ENCODE results near the gene DDR1. TPM values are rescaled to one million over a fixed set of nuclear protein-coding genes. Genes with fewer than 3 reads are reported as not detected.
"Not testable (repeated sequence)": the region's sequence is repeated elsewhere in the genome, so short reads cannot be mapped to it uniquely, and the experiment has no call there.

Gene DDR1
- total and polyA plus RNA-seq, 8 donors, result 77.9 to 148 (median 90.0) TPM

- Histone ChIP-seq H3K27me3 (no peaks in the 10 kb centered on the region), H3K36me3 (peaks cover 0 to 54% of the 10 kb centered on the region in 2 donors), H3K27ac (peak overlapping the region; percentile 53 to 64), H3K4me3 (no peak overlapping the region), H3K9me3 (peaks cover 0 to 7% of the 10 kb centered on the region in 2 donors), H3K4me1 (no peaks in the 10 kb centered on the region)
- intact Hi-C loops (cut with DNase I), result no loop called here
- DNase-seq (peak in 2 of 4 donors; percentile 73 to 82), ATAC-seq (peak; percentile 87)
- no peak for TF ChIP-seq CTCF (IDR thresholded peaks at IDR 0.05)
These were observed 42.3 kb downstream of the DDR1 start for GRCh38 chr6:30926644-30927043.

GRCh38 chr6:30927080-30927479 is 42.8 kb downstream of the DDR1 start:
- DNase-seq; intact Hi-C loops (cut with DNase I): not testable (repeated sequence)
- H3K27ac ChIP-seq, result peak overlapping the region; percentile 53 to 64

GRCh38 chr6:30928677-30929076 is 44.4 kb downstream of the DDR1 start:
- peak overlapping the region in 1 of 2 donors; percentile 33 for H3K27ac ChIP-seq
- TF ChIP-seq CTCF (IDR thresholded peaks at IDR 0.05), result no peak
- no peak overlapping the region for H3K4me3 ChIP-seq
- no peaks in the 10 kb centered on the region for H3K27me3 ChIP-seq
- intact Hi-C loops (cut with DNase I), result no loop called here
- peaks cover 0 to under 1% of the 10 kb centered on the region in 2 donors for H3K4me1 ChIP-seq
- DNase-seq, result no peak
- H3K9me3 ChIP-seq, result peaks cover 0 to 7% of the 10 kb centered on the region in 2 donors
- peaks cover 0 to 33% of the 10 kb centered on the region in 2 donors for H3K36me3 ChIP-seq
- no peak for ATAC-seq

More at GRCh38 chr6:30927080-30927479, 42.8 kb downstream of the DDR1 start:
- H3K27me3 ChIP-seq, H3K9me3 ChIP-seq, ATAC-seq, H3K4me3 ChIP-seq, H3K4me1 ChIP-seq: not testable (repeated sequence)
- peaks cover 0 to 49% of the 10 kb centered on the region in 2 donors for H3K36me3 ChIP-seq

GRCh38 chr6:30930506-30930905 is 46.2 kb downstream of the DDR1 start:
- H3K36me3 ChIP-seq, result peaks cover 0 to 15% of the 10 kb centered on the region in 2 donors
- intact Hi-C loops (cut with DNase I), result no loop called here
- H3K4me1 ChIP-seq, result peaks cover 0 to 9% of the 10 kb centered on the region in 2 donors
- peak overlapping the region in 1 of 2 donors; percentile 44 for H3K4me3 ChIP-seq
- no peak for TF ChIP-seq CTCF (IDR thresholded peaks at IDR 0.05)
- H3K9me3 ChIP-seq, result peaks cover 0 to 7% of the 10 kb centered on the region in 2 donors
- H3K27me3 ChIP-seq, result no peaks in the 10 kb centered on the region
- H3K27ac ChIP-seq, result peak overlapping the region; percentile 48 to 85
- no peak for DNase-seq
- peak; percentile 25 for ATAC-seq

- Histone ChIP-seq H3K9me3 (peaks cover 0 to 7% of the 10 kb centered on the region in 2 donors), H3K4me3 (peak overlapping the region; percentile 29 to 44), H3K4me1 (peaks cover 0 to 9% of the 10 kb centered on the region in 2 donors), H3K27ac (peak overlapping the region; percentile 48 to 85), H3K27me3 (no peaks in the 10 kb centered on the region), H3K36me3 (peaks cover 0 to 7% of the 10 kb centered on the region in 2 donors)
- TF ChIP-seq CTCF (IDR thresholded peaks at IDR 0.05), result no peak
- ATAC-seq (no peak), DNase-seq (no peak)
- intact Hi-C loops (cut with DNase I), result no loop called here
These were observed 47.0 kb downstream of the DDR1 start for GRCh38 chr6:30931272-30931671.

All from left lung (tissue), 10 donors.